Left renal pelvis (tissue), 4 donors: ENCODE results near the gene ADAP2. TPM values are rescaled to one million over a fixed set of nuclear protein-coding genes. Genes with fewer than 3 reads are reported as not detected.
"Not testable (repeated sequence)": the region's sequence is repeated elsewhere in the genome, so short reads cannot be mapped to it uniquely, and the experiment has no call there.

Experiments used
- DNase-seq, 4 donors: peaks; one replicate each; pipeline ENCODE4 v3.0.0-alpha.2; 2013; ENCODE audit warnings: low read depth in 4 of 4, low spot score in 3 of 4
- polyA plus RNA-seq, 4 donors: library from polyadenylated mRNA; unstranded; fragments of 120-200 nt; gene quantifications; one replicate each; pipeline ENCODE4 v1.2.1, GENCODE V29; 2013; ENCODE audit not compliant: insufficient read length in 4 of 4

Gene ADAP2
- polyA plus RNA-seq, 4 donors, result 3.1 to 8.5 (median 3.5) TPM

DNA sequence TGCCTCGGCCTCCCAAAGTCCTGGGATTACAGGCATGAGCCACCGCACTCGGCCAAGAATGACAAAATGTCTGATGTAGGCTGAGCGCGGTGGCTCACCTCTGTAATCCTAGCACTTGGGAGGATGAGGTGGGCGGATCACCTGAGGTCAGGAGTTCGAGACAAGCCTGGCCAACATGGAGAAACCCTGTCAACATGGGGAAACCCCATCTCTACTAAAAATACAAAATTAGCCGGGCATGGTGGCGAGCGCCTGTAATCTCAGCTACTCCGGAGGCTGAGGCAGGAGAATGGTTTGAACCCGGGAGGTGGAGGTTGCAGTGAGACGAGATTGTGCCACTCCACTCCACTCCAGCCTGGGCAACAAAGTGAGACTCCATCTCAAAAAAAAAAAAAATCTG, 46.2 kb downstream of the ADAP2 start:
- DNase-seq, result not testable (repeated sequence)

DNA sequence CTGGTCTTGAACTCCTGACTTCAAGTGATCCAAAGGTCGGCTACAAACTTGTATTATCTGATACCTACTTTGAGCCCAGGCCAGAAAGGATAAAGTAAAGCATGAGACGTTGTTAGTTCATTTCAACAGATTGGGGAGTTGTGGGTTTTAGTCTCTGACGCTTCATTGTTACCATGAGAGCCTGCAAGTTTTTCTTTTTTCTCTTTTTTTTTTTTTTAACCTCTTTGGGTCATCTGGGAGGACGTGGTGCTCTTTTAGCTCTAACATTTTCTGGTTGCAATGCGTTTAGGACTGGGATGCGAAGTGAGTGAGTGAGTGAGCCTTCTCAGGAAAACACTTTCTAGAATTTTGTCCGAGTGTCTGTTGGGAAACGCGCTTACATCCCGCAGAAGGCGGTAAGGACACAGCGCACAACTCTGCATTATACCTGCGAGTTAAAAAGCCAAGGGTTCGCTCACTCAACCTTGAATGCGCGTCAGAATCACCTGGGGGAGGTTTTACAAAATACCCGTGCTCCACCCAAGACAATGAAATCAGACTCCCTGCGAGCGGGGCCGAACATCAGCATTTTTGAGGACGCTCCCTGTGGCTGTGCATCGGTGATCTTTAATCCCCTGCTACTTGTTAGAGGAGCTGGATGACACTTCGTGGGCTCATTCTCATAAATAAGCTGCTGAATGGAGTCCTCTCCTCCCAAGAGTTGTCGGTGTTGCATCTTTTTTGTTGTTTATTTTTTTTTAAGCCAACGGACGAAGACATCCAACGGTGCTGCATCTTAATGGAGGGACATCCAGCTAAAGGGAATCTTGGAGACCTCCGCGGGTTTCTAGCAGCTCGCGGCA, 48.5 kb downstream of the ADAP2 start:
- DNase-seq, result peak in 3 of 4 donors; percentile 35 to 58 (median 52)

DNA sequence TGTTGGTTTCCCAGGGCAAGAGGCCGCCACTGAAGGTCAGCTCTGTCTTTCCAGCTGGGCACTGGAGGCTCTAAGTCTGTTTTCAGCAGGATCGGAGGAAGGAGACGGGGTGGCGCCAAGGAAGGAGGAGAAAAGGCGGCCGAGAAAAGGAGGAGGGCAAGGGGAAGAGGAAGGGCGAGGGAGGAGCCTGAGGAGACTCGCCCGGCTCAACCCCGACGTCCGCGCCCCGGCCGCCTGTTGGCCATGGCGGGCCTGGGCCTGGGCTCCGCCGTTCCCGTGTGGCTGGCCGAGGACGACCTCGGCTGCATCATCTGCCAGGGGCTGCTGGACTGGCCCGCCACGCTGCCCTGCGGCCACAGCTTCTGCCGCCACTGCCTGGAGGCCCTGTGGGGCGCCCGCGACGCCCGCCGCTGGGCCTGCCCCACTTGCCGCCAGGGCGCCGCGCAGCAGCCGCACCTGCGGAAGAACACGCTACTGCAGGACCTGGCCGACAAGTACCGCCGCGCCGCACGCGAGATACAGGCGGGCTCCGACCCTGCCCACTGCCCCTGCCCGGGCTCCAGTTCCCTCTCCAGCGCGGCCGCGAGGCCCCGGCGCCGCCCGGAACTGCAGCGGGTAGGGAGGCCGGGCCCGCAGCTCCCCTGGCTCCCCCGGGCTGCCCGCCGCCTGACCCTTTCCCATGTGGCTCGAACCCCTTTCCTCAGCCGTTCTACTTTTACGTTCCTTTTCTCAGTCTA, 49.3 kb downstream of the ADAP2 start, which contains the start of gene RNF135:
TSS of gene RNF135 (plus strand) at position 209 of the 737 bp plus-strand sequence. CDS start at position 244, 35 bp downstream.
- peak; percentile 56 to 74 (median 59) for DNase-seq

DNA sequence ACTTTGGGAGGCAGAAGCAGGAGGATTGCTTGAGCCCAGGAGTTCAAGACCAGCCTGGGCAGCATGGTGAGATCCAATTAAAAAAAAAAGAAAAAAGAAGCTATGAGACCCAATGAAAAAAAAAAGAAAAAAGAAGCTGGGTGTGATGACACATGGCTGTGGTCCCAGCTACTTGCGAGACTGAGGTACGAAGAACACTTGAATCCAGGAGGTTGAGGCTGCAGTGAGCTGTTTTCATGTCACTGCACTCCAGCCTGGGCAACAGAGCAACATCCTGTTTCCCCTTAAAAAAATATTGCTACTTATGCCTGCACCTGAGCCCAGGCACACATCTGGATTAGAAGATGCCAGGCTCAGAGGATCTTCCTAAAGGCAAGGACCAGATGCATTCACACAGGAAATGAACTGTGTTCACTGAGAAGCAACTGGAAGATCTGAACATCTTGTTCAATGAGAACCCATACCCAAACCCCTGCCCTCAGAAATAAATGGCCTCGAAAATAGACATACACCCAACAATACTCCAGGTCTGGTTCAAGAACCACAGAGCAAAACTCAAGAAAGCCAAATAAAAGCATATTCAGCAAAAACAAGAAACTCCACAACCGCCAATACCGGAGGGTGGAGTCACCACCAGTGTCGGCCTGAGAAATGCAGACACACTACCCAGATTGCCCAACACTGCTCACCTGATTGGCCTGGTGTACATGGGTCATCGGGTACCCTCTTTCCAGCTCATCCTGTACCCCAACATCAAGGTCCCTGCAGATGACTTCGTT, 53.5 kb downstream of the ADAP2 start:
- DNase-seq, result no peak

DNA sequence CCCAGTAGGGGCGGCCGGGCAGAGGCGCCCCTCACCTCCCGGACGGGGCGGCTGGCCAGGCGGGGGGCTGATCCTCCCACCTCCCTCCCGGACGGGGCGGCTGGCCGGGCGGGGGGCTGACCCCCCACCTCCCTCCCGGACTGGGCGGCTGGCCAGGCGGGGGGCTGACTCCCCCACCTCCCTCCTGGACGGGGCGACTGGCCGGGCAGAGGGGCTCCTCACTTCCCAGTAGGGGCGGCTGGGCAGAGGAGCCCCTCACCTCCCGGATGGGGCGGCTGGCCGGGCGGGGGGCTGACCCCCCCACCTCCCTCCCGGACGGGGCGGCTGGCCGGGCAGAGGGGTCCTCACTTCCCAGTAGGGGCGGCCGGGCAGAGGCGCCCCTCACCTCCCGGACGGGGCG, 58.2 kb downstream of the ADAP2 start:
- not testable (repeated sequence) for DNase-seq

DNA sequence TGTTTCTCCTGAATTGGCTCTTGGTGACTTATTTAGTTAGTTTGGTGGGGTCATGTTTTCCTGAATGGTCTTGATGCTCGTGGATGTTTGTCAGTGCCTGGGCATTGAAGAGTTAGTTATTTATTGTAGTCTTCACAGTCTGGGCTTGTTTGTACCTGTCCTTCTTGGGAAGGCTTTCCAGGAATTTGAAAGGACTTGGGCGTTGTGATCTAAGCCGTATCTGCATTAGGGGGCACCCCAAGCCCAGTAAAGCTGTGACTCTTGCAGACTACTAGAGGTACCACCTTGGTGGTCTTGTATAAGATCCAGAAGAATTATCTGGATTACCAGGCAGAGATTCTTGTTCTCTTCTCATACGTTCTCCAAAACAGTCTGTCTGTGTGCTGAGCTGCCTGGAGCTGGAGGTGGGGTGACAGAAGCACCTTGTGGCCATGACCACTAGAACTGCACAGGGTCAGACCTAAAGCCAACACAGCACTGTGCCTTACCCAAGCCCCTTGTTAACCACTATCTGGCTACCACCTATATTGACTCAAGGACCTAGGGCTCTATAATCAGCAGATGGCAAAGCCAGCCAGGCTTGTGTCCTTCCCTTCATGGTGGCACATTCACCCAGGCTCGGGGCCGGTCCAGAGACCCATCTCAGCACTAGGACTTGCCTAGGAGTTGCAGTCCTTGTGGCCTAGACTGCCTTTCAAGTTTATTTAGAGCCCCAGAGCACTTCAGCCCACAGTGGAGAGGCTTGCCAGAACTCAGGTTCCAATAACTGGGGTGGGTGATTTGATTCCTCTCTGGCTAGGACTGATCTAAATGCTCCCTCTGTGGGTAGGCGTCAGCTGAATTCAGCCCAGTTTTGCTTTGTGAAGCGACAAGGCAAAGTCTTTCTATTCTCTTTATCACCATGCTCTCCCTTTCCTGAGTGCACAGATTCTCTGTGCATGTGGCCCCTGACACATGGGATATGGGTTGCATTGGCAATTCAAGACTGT, 60.1 kb downstream of the ADAP2 start:
- no peak for DNase-seq

DNA sequence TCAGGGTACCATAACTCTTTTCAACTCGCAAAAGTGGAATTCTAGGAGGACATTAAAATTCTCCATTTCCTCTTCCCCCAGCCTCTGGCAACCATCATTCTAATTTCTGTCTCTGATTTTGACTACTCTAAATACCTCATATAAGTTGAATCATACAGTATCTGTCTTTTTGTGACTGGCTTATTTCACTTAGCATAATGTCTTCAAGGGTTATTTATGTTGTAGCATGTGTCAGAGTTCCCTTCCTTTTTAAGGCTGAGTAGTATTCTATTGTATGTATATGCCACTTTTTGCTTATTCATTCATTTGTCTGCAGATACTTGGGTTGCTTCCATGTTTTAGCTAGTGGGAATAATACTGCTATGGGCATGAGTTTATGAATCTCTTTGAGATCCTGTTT, 61.1 kb downstream of the ADAP2 start:
- DNase-seq, result no peak

DNA sequence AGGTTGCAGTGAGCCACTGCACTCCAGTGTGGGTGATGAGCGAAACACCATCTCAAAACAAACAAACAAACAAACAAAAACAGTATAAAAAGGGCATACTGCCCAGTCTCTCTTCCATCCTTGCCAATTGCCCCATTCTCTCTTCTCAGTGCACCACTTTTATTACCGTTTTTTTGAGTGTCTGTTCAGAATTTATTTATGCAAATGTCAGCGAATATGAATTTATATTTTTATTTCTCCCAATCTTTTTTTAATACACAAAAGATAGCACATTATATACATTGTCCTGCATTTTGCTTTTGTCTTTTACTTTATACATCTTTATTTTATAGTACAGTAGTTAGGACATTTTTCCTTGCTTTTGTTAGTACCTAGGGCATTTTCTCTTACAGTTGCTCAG, 68.7 kb downstream of the ADAP2 start:
- DNase-seq, result no peak

DNA sequence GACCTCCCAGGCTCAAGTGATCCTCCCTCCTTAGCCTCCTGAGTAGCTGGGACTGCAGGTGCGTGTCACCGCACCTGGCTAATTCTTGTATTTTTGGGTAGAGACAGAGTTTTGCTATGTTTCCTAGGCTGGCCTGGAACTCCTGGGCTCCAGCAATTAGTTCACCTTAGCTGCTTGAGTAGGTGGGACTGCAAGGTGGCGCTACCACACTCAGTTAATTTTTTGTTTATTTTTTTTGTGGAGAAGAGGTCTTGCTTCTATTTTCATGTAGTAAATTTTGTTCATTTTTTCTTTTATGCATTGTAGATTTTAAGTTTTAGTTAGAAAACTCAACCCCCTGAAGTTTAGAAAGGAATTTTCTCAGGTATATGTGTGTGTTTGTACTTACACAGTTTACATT, 70.8 kb downstream of the ADAP2 start:
- no peak for DNase-seq

DNA sequence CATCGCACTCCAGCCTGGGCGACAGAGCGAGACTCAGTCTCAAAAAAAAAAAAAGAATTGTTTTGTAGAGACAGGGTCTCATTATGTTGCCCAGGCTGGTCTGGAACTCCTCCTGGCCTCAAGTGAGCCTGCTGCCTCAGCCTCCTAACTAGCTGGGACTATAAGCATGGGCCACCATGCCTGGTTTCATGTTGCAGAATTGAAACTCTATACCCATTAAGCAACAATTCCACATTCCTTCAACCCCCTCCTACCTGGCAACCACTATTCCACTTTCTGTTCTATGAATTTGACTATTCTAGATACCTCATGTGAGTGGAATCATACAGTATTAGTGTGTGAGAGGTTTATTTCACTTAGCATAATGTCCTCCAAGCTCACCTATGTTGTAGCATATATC, 73.6 kb downstream of the ADAP2 start:
- no peak for DNase-seq

DNA sequence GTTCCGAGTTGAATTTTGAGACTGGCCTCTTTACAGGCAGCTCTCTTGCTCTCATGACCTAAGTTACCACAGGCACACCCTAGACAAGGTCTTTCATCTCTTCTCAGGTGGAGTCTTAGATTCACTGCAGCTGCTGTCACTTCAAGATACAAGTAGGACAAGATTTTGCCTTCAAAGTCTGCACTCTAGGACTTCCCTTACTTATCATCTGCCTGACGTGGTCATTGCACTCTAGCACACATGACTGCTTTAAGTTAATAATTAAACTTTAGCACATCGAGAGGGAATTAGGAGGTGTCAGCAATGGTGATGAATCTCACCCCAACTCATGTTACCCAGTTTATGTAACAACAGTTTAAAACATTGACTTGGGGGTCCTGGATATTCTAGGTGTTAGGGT, 74.7 kb downstream of the ADAP2 start:
- no peak for DNase-seq

DNA sequence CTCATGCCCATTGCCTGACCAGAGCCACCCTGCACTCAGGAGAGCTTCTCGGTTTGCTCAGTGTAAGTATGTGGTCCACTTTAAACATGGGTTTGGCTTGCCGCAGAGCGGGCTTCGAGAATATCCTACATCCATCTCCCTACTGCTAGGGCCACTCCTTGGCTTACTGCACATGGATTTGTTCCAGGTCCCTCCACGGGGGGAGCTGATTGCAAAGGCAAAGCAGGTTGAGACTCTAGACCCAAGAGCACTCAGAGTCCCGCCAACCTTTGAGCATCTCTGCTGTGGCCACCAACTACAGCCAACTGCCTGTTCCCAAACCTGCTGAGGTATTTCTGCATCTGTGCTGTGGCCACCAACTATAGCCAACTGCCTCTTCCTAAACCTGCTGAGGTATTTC, 75.5 kb downstream of the ADAP2 start:
- no peak for DNase-seq

DNA sequence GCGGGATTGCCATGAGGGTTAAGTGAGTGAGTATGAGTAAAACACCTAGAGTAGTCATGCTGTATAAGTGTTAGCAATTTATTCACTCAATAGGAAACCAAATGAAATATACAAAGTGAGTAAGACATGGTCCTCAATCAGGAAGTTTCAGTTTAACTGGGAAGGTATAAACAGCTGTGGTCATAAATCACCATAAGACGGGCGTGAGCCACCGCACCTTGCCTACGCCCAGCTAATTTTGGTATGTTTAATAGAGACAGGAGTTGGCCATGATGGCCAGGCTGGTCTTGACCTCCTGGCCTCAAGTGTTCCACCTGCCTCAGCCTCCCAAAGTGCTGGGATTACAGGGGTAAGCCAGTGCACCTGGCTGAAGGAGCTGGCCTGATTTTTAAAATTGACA, 76.1 kb downstream of the ADAP2 start:
- no peak for DNase-seq

DNA sequence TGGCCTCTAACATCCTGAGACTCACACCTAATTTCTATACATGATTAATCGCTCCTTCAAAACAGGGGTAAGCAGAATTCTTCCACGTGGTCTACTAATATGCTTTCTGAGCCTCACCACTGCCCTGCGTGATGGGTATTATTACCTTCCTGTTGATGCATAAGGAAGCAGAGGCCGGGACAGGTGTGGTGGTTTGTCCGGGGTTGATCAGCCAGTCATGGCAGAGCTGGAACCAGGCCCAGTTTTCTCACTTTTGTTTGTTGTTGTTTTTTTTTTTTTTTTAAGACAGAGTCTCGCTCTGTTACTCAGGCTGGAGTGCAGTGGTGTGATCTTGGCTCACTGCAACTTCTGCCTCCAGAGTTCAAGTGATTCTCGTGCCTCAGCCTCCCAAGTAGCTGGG, 80.3 kb downstream of the ADAP2 start:
- no peak for DNase-seq

DNA sequence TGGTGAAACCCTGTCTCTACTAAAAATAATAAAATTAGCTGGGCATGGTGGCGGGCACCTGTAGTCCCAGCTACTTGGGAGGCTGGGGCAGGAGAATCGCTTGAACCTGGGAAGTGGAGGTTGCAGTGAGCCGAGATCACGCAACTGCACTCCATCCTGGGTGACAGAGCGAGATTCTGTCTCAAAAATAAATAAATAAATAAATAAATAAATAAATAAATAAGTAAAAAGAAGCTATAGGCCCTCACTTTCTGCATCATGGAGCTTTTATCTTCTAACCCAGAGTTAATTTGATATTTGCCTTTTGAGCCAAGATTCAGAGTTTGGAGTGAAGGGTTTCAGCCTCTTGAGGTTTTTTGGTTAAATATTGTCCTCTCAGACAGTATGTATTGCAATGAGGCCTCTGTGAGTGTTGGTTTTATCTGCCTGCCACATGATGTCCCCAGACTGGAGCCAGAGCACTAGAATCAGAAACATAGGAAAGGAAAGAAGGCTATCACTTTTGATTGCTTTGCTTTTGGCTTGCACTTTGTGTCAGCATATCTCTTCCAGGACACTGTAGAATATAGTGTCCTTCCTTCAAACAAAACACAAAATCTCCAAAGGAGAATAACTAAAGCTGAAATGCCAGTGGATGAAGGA, 81.6 kb downstream of the ADAP2 start:
- no peak for DNase-seq

DNA sequence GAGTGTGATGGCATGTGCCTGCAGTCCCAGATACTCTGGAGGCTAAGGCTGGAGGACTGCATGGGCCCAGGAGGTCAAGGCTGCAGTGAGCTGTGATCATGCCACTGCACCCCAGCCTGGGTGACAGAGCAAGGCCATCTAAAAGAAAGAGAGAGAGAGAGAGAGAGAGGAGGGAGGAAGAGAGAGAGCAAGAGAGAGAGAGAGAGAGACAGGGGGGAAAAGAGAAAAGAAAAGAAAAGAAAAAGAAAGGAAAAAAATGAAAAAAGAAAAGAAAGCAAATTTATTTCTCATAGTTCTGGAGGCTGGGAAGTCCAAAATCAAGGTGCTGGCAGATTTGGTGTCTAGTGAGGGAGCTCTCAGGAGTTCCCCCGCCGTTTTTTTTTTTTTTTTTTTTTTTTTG, 82.4 kb downstream of the ADAP2 start:
- DNase-seq, result no peak

DNA sequence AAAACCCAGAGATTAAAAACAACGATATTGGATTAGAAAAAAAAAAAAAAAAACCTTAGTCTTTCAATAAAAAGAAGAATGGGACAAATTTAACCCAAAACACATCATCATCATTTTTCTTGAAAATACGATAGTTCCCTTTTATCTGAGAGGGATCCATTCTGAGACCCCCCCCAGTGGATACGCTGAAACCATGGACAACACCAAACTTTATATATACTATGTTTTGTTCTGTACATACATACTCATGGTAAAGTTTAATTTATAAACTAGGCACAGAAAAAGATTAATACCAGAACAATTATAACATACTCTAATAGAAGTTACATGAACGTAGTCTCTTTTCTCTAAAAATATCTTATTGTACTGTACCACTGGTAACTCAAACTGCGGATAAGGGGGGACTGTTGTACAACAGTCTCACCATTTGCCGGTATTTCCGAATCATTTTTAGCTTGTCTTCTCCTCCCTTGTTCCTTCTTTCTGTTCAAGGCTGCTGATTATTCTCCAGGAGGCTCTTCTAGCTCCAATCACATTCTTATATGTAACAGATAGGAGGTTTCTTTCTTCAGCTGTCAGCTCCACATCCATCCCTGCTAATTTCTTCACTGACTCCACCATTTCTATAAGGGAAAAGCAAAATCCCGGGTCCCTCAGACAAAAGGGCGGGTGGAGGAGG, 86.1 kb downstream of the ADAP2 start:
- no peak for DNase-seq

DNA sequence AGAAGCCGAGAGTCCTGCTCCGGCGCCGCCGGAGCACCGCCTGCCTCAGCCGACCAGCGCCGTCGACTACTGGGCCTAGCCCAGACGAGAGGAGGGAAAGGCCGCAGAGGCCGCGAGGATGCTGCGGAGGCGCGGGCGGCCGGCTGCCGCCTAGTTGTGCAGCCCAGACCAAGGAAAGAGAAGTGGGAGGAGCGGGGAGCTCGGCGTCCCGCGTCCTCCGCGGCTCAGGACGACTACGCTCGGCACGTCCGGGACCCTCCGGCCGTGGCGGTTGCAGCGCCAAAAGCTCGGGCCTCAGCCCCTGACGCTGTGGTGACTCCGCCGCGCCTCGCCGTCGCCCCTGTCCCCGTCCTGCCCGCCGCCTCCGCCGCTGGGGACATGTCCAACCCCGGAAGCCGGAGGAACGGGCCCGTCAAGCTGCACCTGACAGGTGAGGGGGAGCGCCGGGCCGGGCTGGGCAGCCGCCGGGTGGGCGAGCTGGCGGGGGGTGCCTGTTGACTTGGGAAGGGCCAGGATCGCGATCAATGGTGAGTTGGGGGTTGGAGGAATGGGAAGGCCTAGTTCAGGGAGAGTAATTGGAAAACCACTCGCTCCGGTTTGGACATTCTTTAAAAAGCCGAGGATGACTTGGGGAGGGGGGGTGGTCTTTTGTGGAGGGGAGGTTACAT, 86.8 kb downstream of the ADAP2 start:
- peak; percentile 36 to 46 (median 40) for DNase-seq
